T47D (cell line): ENCODE data around the gene COL11A2.

Experiments
- DNase-seq, 2 experiments: peaks; one replicate each; pipeline versions ENCODE4 v3.0.0 to v3.0.0-alpha.2; 2011 to 2012; ENCODE audit warnings: low read depth in 1 of 2, low spot score in 1 of 2
- JUND ChIP-seq: IDR thresholded peaks from 2 replicates; pipeline ENCODE4 v1.6.1; 2012; ENCODE audit warnings: low read depth
- in situ Hi-C: cut with HindIII; loops from 2 replicates; pipeline ENCODE4 v1.10.0; 2016; ENCODE audit warnings: low sequenced_read_pairs, low pct_unique_long_range_greater_than_20kb

COL11A2 gene

GRCh38 chr6:33183071-33183683 lies 9.1 kb downstream of the COL11A2 start:
- in situ Hi-C loops = no loop called here
- no peak for DNase-seq
- no peak for TF ChIP-seq JUND

DNA sequence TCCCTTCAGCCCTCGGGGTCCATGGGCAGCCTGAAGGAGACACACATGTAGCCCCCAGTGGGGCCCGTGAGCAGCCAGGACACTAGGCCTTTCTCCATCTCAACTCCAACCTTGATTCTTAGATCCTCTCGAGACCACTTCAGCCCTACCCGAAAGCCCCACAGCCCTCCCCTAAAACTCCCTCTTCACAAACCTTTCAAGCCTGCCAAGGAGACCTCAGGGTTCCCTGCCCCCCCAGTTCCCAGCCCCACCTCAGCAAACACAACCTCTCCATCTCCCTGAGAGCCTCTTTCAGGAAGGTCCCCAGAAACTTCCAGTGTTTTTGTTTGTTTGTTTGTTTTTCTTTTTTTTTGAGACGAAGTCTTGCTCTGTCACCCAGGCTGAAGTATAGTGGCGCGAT lies 11.1 kb downstream of the COL11A2 start:
- no peak for TF ChIP-seq JUND
- in situ Hi-C loops = no loop called here

GRCh38 chr6:33178755-33179475 lies 13.4 kb downstream of the COL11A2 start:
- no peak for DNase-seq
- in situ Hi-C loops = no loop called here
- no peak for TF ChIP-seq JUND

More for the DNA sequence above, 11.1 kb downstream of the COL11A2 start:
- no peak for DNase-seq

DNA sequence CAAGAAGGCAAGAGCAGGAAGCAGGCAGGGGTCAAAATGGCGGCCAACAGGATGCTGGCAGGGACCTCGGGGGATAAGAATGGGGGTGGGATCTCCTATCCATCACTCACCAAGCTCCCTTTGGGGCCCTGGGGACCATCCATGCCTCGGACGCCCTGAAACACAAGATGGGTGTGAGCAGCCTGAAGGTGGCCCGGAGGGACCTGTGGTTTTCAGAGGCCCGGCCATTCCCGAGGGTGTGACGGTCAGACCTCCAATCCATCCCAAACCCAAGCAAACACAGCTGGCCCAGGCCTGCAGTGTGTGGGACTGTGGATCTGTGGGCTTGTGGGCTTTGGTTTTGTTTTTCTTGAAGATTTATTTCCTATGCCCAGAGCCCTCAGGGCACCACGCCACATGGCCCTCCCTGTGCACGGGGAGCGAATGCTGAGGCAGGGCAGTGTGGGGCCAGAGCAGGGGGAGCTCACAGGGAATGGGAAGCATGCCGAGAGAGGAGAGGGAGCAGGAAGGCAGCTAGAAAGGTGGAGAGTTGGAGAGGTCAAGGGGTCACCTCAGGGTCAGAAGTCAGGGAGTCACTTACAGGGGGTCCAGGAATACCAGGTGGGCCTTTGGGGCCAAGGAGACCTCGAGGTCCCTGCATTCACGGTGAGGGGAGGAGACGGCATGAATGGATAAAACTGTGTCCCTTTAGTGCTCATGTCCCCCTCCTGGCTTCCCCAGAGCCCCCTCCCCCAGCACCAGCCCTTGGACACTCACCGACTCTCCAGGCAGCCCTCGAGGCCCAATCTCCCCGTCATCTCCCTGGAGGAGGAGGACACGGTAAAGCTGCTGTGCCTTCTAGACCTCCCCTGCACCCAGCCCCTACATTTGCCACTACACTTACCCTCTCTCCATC lies 14.5 kb downstream of the COL11A2 start:
- no peak for DNase-seq
- in situ Hi-C loops = no loop called here
- no peak for TF ChIP-seq JUND

DNA sequence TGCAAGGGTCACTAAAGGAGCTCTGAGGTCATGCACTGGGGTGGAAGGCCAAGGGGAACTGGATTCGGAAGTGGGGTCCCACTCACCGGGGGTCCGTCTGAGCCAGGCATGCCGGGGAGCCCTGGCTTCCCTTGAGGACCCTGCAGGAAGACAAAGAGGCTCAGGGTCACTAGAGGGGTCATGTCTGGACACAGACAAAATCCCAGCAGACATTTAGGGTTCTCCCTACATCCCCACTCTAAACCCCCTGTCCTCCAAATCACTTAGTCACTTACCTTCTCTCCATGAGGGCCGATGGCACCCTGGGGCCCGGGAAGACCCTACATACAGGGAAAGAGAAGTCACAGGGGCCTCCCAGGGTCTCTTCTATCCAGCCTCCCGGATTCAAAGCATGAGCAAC lies 15.4 kb downstream of the COL11A2 start:
- TF ChIP-seq JUND = no peak
- no peak for DNase-seq
- in situ Hi-C loops = no loop called here

GRCh38 chr6:33175436-33176069 lies 16.7 kb downstream of the COL11A2 start:
- in situ Hi-C loops = no loop called here
- no peak for DNase-seq
- TF ChIP-seq JUND = no peak

DNA sequence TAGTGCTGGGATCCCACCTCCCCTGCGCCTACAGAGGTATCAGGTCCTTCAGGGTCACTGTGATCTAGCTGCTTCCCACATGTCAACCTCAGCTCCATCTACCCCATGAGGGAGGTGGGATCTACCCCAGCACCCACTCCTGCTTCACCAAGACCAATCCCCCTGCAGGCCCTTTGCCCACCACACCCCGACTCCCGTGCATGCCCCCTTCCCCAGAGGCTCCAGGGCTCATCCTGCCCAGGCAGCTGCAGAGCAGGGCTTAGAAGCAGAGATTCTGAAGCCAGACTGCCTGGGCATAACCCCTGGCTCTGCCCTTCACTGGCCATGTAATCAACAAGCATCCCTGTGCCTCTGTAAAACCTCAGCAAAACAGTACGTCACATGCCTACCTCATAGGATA lies 17.5 kb downstream of the COL11A2 start:
- no peak for TF ChIP-seq JUND
- in situ Hi-C loops = no loop called here
- DNase-seq = no peak

DNA sequence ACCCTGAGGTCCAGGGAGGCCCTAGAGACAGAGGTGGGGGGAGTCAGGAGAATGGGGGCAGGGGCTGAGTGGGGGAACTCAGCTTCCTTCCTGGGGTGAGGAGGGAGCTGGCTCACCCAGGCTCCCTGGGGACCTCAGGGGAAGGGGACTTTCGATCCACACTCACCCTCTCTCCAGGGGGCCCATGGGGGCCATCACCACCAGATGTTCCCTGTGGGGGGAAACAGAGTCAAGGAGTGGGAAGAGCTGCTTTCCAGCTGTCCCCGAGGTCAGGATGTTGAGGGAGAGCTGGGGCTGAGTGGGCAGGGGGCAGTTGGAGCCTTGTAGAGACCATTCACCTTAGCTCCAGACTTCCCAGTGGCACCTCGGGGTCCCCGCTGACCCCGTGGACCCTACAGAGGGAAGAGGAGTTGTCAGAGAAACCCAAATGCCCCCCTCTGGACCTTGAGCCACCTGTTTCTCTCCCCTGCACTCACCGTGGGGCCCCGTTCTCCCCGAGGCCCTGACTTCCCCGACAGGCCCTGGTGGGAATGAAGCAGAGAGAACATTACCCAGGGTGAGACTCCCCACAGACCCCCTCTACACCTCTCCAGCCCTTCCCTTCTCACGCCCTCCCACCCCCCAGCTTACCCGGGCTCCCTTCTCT lies 18.6 kb downstream of the COL11A2 start:
- no peak for TF ChIP-seq JUND
- in situ Hi-C loops = no loop called here
- DNase-seq = no peak

- DNase-seq = peak; percentile 72 to 87
- TF ChIP-seq JUND = no peak
- in situ Hi-C loops = no loop called here
Observed at GRCh38 chr6:33172688-33173534, 19.4 kb downstream of the COL11A2 start.

DNA sequence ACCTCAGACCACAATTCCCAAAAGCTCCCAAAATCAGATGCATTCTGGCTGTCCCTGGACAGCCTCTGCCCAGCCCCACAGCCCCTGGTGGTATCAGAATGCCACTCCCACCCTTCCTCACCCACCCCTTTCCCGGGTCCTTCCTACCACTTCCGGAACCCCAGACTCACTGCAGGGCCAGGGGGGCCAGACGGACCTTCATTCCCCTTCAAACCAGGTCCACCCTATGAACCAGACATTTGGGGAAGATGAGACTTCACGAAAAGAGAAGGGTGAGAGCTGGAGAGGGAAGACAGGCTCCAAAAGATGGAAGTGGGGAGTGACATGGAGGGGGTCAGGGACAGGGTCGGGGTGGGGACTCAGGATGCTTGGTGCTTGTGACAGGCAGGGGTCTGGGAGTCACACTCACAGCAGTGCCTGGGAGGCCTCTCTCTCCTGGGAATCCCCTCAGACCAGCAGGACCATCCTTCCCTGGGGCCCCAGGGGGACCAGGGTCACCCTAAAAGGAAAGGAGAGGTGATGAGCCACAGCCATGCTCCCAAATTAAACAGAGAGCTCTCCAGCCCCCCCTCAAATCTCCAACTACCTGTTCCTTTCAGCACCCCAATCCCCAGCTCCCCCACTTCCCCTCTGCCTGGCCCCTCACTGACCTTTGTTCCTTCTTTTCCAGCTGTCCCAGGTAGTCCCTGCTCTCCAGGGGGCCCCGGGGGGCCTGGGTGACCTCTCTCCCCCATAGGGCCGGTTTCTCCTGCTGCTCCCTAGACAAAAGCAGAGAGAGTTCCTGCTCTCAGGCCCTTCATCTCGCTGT lies 20.2 kb downstream of the COL11A2 start:
- in situ Hi-C loops = no loop called here
- DNase-seq = no peak
- TF ChIP-seq JUND = no peak
